ENCODE data around the gene ZBTB44. TPM values are rescaled to one million over a fixed set of nuclear protein-coding genes. Genes with fewer than 3 reads are reported as not detected.

ZBTB44 gene
- total RNA-seq, 2 donors from 2014 or later = 66.1 to 69.2 TPM

GRCh38 chr11:130188585-130189347 lies 126.0 kb downstream of the ZBTB44 start:
- Mint-ChIP-seq H3K4me3 (no peak overlapping the region), H3K27ac (no peak overlapping the region), H3K9me3 (peaks cover under 1% of the 10 kb centered on the region), H3K27me3 (ENCODE audit: insufficient read depth) (no peaks in the 10 kb centered on the region), H3K4me1 (no peaks in the 10 kb centered on the region), H3K36me3 (ENCODE audit: low read depth) (peaks cover 2% of the 10 kb centered on the region)
- 95 to 96% methylated on average over 8 to 19 of the region's 19 CpGs for WGBS, 2 experiments (ENCODE audit: insufficient coverage in 1 of 2, insufficient read length in 1 of 2)
- Histone ChIP-seq H3K36me3 (ENCODE audit: control insufficient read depth, insufficient read depth, low read length) (no peaks in the 10 kb centered on the region), H3K27ac (ENCODE audit: low read depth, low read length) (no peak overlapping the region), H3K9me3 (ENCODE audit: control insufficient read depth, low read length) (no peaks in the 10 kb centered on the region), H3K4me3 (ENCODE audit: low read length) (no peak overlapping the region), H3K27me3 (ENCODE audit: control insufficient read depth, insufficient read depth, low read length, poor library complexity, severe bottlenecking) (no peaks in the 10 kb centered on the region), H3K9ac (ENCODE audit: extremely low read depth, low read length, poor library complexity, severe bottlenecking) (no peak overlapping the region), H3K4me1 (ENCODE audit: control insufficient read depth, insufficient read depth, low read length) (no peaks in the 10 kb centered on the region)
- no peak for TF ChIP-seq CTCF (conservative IDR thresholded peaks at IDR 0.05)
- DNase-seq = no peak

DNA sequence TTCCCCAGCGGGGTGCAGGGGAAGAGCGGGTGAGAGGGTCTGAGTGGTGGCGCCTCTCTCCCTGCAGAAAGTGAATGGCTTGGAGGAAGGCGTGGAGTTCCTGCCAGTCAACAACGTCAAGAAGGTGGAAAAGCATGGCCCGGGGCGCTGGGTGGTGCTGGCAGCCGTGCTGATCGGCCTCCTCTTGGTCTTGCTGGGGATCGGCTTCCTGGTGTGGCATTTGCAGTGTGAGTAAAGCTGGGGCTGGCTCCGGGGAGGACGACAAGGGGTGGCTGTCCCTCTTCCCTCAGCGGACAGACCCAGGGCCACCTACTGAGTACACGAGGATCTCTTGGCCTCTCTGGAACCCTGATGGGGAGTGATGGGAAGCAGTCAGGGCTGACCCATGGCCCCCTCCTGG lies 126.7 kb downstream of the ZBTB44 start:
- 90 to 94% methylated on average over 4 to 14 of the region's 14 CpGs for WGBS, 2 experiments (ENCODE audit: insufficient coverage in 1 of 2, insufficient read length in 1 of 2)
- H3K36me3 ChIP-seq (ENCODE audit: control insufficient read depth, insufficient read depth, low read length) = no peaks in the 10 kb centered on the region
- no peak for TF ChIP-seq CTCF (conservative IDR thresholded peaks at IDR 0.05)

GRCh38 chr11:130187096-130187495 lies 127.6 kb downstream of the ZBTB44 start:
- DNase-seq = no peak
- no peak for TF ChIP-seq CTCF (conservative IDR thresholded peaks at IDR 0.05)
- no peaks in the 10 kb centered on the region for H3K36me3 ChIP-seq (ENCODE audit: control insufficient read depth, insufficient read depth, low read length)
- H3K27ac ChIP-seq (ENCODE audit: low read depth, low read length) = no peak overlapping the region
- H3K9ac ChIP-seq (ENCODE audit: extremely low read depth, low read length, poor library complexity, severe bottlenecking) = no peak overlapping the region
- H3K27me3 ChIP-seq (ENCODE audit: control insufficient read depth, insufficient read depth, low read length, poor library complexity, severe bottlenecking) = no peaks in the 10 kb centered on the region
- H3K9me3 ChIP-seq (ENCODE audit: control insufficient read depth, low read length) = no peaks in the 10 kb centered on the region
- Mint-ChIP-seq H3K36me3 (ENCODE audit: low read depth) (peaks cover 2% of the 10 kb centered on the region), H3K9me3 (no peaks in the 10 kb centered on the region), H3K27ac (no peak overlapping the region), H3K4me3 (no peak overlapping the region), H3K4me1 (no peaks in the 10 kb centered on the region), H3K27me3 (ENCODE audit: insufficient read depth) (no peaks in the 10 kb centered on the region)
- H3K4me1 ChIP-seq (ENCODE audit: control insufficient read depth, insufficient read depth, low read length) = no peaks in the 10 kb centered on the region
- WGBS, 2 experiments (ENCODE audit: insufficient coverage in 1 of 2, insufficient read length in 1 of 2) = 93 to 99% methylated on average over 13 of the region's 13 CpGs
- no peak overlapping the region for H3K4me3 ChIP-seq (ENCODE audit: low read length)

More for the DNA sequence above, 126.7 kb downstream of the ZBTB44 start:
- Mint-ChIP-seq H3K36me3 (ENCODE audit: low read depth) (peaks cover 2% of the 10 kb centered on the region), H3K27me3 (ENCODE audit: insufficient read depth) (no peaks in the 10 kb centered on the region), H3K4me3 (no peak overlapping the region), H3K9me3 (no peaks in the 10 kb centered on the region), H3K4me1 (no peaks in the 10 kb centered on the region), H3K27ac (no peak overlapping the region)
- Histone ChIP-seq H3K9me3 (ENCODE audit: control insufficient read depth, low read length) (no peaks in the 10 kb centered on the region), H3K9ac (ENCODE audit: extremely low read depth, low read length, poor library complexity, severe bottlenecking) (no peak overlapping the region), H3K4me1 (ENCODE audit: control insufficient read depth, insufficient read depth, low read length) (no peaks in the 10 kb centered on the region), H3K4me3 (ENCODE audit: low read length) (no peak overlapping the region), H3K27me3 (ENCODE audit: control insufficient read depth, insufficient read depth, low read length, poor library complexity, severe bottlenecking) (no peaks in the 10 kb centered on the region), H3K27ac (ENCODE audit: low read depth, low read length) (no peak overlapping the region)
- no peak for DNase-seq
